H1 (cell line): ENCODE measurements around the gene INTS15. TPM values are rescaled to one million over a fixed set of nuclear protein-coding genes. Genes with fewer than 3 reads are reported as not detected.

Source experiments
- CTCF ChIA-PET: fragments of 300-600 bp; sonication (Branson Sonifier 250); formaldehyde crosslinking; loops from one replicate; lab custom pipeline; 2021; ENCODE audit not compliant: partially characterized antibody; lab: Charles Lee
- POLR2A ChIA-PET: fragments of 300-600 bp; sonication (Branson Sonifier 250); formaldehyde crosslinking; loops from one replicate; lab custom pipeline; 2021; ENCODE audit warnings: inconsistent platforms; ENCODE audit not compliant: partially characterized antibody; lab: Charles Lee
- DNase-seq, 2 experiments: peaks; one replicate each; pipeline versions ENCODE4 v3.0.0 to v3.0.0-alpha.2; 2010 to 2022; ENCODE audit warnings: low spot score in 2 of 2, low read depth in 1 of 2, mixed read lengths in 1 of 2
- FAIRE-seq: peaks from 2 replicates; lab custom pipeline; 2011; peaks lifted over from hg19 to GRCh38; lab: Jason Lieb, UNC
- H2AFZ ChIP-seq: 2 replicates; pipeline ENCODE4 v1.8.1; 2012; ENCODE audit warnings: low read length, inconsistent platforms
- H2AK5ac ChIP-seq: 2 replicates; pipeline ENCODE4 v1.6.1; 2013; ENCODE audit warnings: low read depth, low read length
- H2BK120ac ChIP-seq: replicated peaks from 2 replicates; pipeline ENCODE3; 2013; ENCODE audit warnings: low read depth, low read length, inconsistent platforms
- H2BK12ac ChIP-seq: 2 replicates; pipeline ENCODE4 v1.6.1; 2013; ENCODE audit warnings: low read depth, low read length
- H2BK15ac ChIP-seq: 2 replicates; pipeline ENCODE4 v1.6.1; 2013; ENCODE audit warnings: low read length
- H2BK20ac ChIP-seq: 2 replicates; pipeline ENCODE4 v1.6.1; 2013; ENCODE audit warnings: low read length
- H2BK5ac ChIP-seq: 2 replicates; pipeline ENCODE4 v1.6.1; 2013; ENCODE audit warnings: low read depth, low read length
- H3K14ac ChIP-seq: 2 replicates; pipeline ENCODE4 v1.6.1; 2013; ENCODE audit warnings: inconsistent platforms; ENCODE audit not compliant: insufficient read length
- H3K18ac ChIP-seq: 2 replicates; pipeline ENCODE4 v1.6.1; 2013; ENCODE audit warnings: low read length; ENCODE audit errors: extremely low read depth
- H3K23ac ChIP-seq: 2 replicates; pipeline ENCODE4 v1.6.1; 2013; ENCODE audit warnings: inconsistent platforms; ENCODE audit not compliant: insufficient read length
- H3K23me2 ChIP-seq: 2 replicates; pipeline ENCODE4 v1.6.1; 2013; ENCODE audit warnings: low read depth, low read length
- H3K27ac ChIP-seq: 2 replicates; pipeline ENCODE4 v1.6.1; 2011; ENCODE audit warnings: low read depth, low read length, inconsistent platforms
- H3K27me3 ChIP-seq, 4 experiments: replicated peaks in 1 of 4; 1 replicate in 1 of 4; 2 replicates in 3 of 4; pipeline versions ENCODE4 v1.6.1 to v1.8.1; 2011 to 2013; ENCODE audit warnings: low read length in 3 of 4, mild to moderate bottlenecking in 3 of 4, inconsistent platforms in 2 of 4, mixed read lengths in 2 of 4, moderate library complexity in 1 of 4; ENCODE audit not compliant: control insufficient read depth in 3 of 4, insufficient read depth in 3 of 4; ENCODE audit errors: extremely low read depth in 1 of 4
- H3K36me3 ChIP-seq, 4 experiments: 2 replicates each; pipeline versions ENCODE4 v1.6.1 to v1.8.1; 2011 to 2013; ENCODE audit warnings: mild to moderate bottlenecking in 4 of 4, low read length in 3 of 4, moderate library complexity in 2 of 4, control low read depth in 1 of 4, inconsistent platforms in 1 of 4; ENCODE audit not compliant: insufficient read depth in 4 of 4, control insufficient read depth in 2 of 4
- H3K4ac ChIP-seq: replicated peaks from 2 replicates; pipeline ENCODE3; 2013; ENCODE audit warnings: low read length, low read depth, mixed read lengths, inconsistent platforms; ENCODE audit not compliant: insufficient read length
- H3K4me1 ChIP-seq, 4 experiments: replicated peaks in 1 of 4; 1 replicate in 1 of 4; 2 replicates in 3 of 4; pipeline versions ENCODE4 v1.6.1 to v1.8.1; 2011 to 2013; ENCODE audit warnings: low read length in 3 of 4, inconsistent platforms in 2 of 4, mixed read lengths in 1 of 4; ENCODE audit not compliant: insufficient read depth in 4 of 4, control insufficient read depth in 3 of 4
- H3K4me2 ChIP-seq, 2 experiments: 2 replicates each; pipeline versions ENCODE4 v1.6.1 to v1.8.1; 2011 to 2013; ENCODE audit warnings: low read depth in 2 of 2, low read length in 2 of 2, control low read depth in 1 of 2, inconsistent platforms in 1 of 2, mild to moderate bottlenecking in 1 of 2; ENCODE audit not compliant: insufficient read depth in 1 of 2
- H3K4me3 ChIP-seq, 4 experiments: fragments of 200-600, 300-600 bp in 1 of 4; sonication (generic), shearing (Covaris generic), sonication (Bioruptor Twin) in 1 of 4; 2 replicates each; pipeline versions ENCODE4 v1.5.1 to v1.8.1; 2011 to 2016; ENCODE audit warnings: low read length in 4 of 4, low read depth in 3 of 4, control low read depth in 2 of 4, inconsistent platforms in 2 of 4, mild to moderate bottlenecking in 2 of 4, mixed read lengths in 1 of 4, moderate library complexity in 1 of 4; ENCODE audit not compliant: insufficient read depth in 2 of 4; ENCODE audit errors: extremely low read depth in 1 of 4
- H3K56ac ChIP-seq: replicated peaks from 2 replicates; pipeline ENCODE3; 2013; ENCODE audit warnings: low read depth, mild to moderate bottlenecking, mixed read lengths, low read length, inconsistent platforms; ENCODE audit not compliant: insufficient read length
- H3K79me1 ChIP-seq: 2 replicates; pipeline ENCODE4 v1.6.1; 2013; ENCODE audit warnings: low read depth, low read length, control low read depth
- H3K79me2 ChIP-seq, 2 experiments: 2 replicates each; pipeline versions ENCODE4 v1.6.1 to v1.8.1; 2012 to 2013; ENCODE audit warnings: low read length in 2 of 2, mild to moderate bottlenecking in 2 of 2, inconsistent platforms in 1 of 2; ENCODE audit not compliant: insufficient read depth in 2 of 2, control insufficient read depth in 1 of 2
- H3K9ac ChIP-seq, 4 experiments: replicated peaks in 1 of 4; 1 replicate in 1 of 4; 2 replicates in 3 of 4; pipeline versions ENCODE4 v1.6.1 to v1.8.1; 2011 to 2013; ENCODE audit warnings: low read depth in 3 of 4, low read length in 3 of 4, control low read depth in 2 of 4, mild to moderate bottlenecking in 2 of 4, moderate library complexity in 2 of 4, inconsistent platforms in 1 of 4; ENCODE audit errors: extremely low read depth in 1 of 4
- H3K9me3 ChIP-seq, 2 experiments: 2 replicates each; pipeline versions ENCODE4 v1.6.1 to v1.8.1; 2012 to 2013; ENCODE audit warnings: mild to moderate bottlenecking in 2 of 2, moderate library complexity in 2 of 2, control low read depth in 1 of 2, inconsistent platforms in 1 of 2, low read depth in 1 of 2, low read length in 1 of 2, mixed read lengths in 1 of 2; ENCODE audit not compliant: insufficient read depth in 2 of 2
- H4K20me1 ChIP-seq, 2 experiments: replicated peaks in 1 of 2; 2 replicates each; pipeline versions ENCODE3 to v1.8.1; 2011 to 2013; ENCODE audit warnings: inconsistent platforms in 2 of 2, low read length in 2 of 2, mild to moderate bottlenecking in 1 of 2; ENCODE audit not compliant: insufficient read depth in 2 of 2, control insufficient read depth in 1 of 2
- H4K5ac ChIP-seq: 2 replicates; pipeline ENCODE4 v1.6.1; 2013; ENCODE audit warnings: low read length, low read depth, mixed read lengths, inconsistent platforms; ENCODE audit not compliant: insufficient read length
- H4K8ac ChIP-seq: 2 replicates; pipeline ENCODE4 v1.8.0; 2013; ENCODE audit warnings: mild to moderate bottlenecking, moderate library complexity, low read length, inconsistent platforms; ENCODE audit not compliant: insufficient read depth; ENCODE audit errors: extremely low read depth
- H4K91ac ChIP-seq: replicated peaks from 2 replicates; pipeline ENCODE3; 2013; ENCODE audit warnings: low read length, mixed read lengths, inconsistent platforms; ENCODE audit not compliant: insufficient read length
- POLR2AphosphoS5 ChIP-seq: IDR thresholded peaks from 2 replicates; pipeline ENCODE4 v1.6.1; 2011; ENCODE audit warnings: low read depth, low read length
- RXRA ChIP-seq: IDR thresholded peaks from 2 replicates; pipeline ENCODE4 v1.6.1; 2011; ENCODE audit warnings: low read depth, mild to moderate bottlenecking, low read length, moderate library complexity; ENCODE audit not compliant: insufficient read depth
- SIX5 ChIP-seq: IDR thresholded peaks from 2 replicates; pipeline ENCODE4 v1.6.1; 2011; ENCODE audit warnings: mild to moderate bottlenecking, low read depth, low read length
- SP1 ChIP-seq: IDR thresholded peaks from 2 replicates; pipeline ENCODE4 v1.6.1; 2011; ENCODE audit warnings: low read depth, low read length
- SP2 ChIP-seq: IDR thresholded peaks from 2 replicates; pipeline ENCODE4 v1.6.1; 2012; ENCODE audit warnings: mild to moderate bottlenecking, low read length, inconsistent platforms
- TCF12 ChIP-seq: IDR thresholded peaks from 2 replicates; pipeline ENCODE4 v1.6.1; 2011; ENCODE audit warnings: low read depth, mild to moderate bottlenecking, low read length
- WGBS, 2 experiments: shearing (Covaris generic) in 1 of 2; methylation state at CpG; one replicate each; pipeline versions ENCODE4 v1.1.6 to v1.1.7; 2013 to 2015; ENCODE audit warnings: low lambda C conversion rate in 2 of 2, mixed read lengths in 2 of 2, inconsistent platforms in 1 of 2, low coverage in 1 of 2, missing lambda C conversion rate in 1 of 2; ENCODE audit not compliant: insufficient replicate concordance in 2 of 2, insufficient coverage in 1 of 2, insufficient read length in 1 of 2; ENCODE audit errors: extremely low coverage in 1 of 2, missing lambda C conversion rate in 1 of 2; 5-methylcytosine and 5-hydroxymethylcytosine counted together
- polyA plus RNA-seq, 7 experiments: library from polyadenylated mRNA; depleted of rRNA in 3 of 7; stranded (reverse) in 5 of 7; unstranded in 2 of 7; fragments of >200 nt in 5 of 7; fragments of 200-250 nt in 2 of 7; gene quantifications; 1 replicate in 5 of 7; 2 replicates in 1 of 7; 4 replicates in 1 of 7; pipeline versions ENCODE4 v1.2.1 to v1.2.3, GENCODE V29; 2011 to 2013; ENCODE audit warnings: missing spikeins in 2 of 7, mixed read lengths in 2 of 7
- total RNA-seq: library from RNA; stranded (reverse); fragmentation: NEBNext Ultra II Directional; extraction: Animal tissue kit (Norgen Biotek cat#: 25700); gene quantifications from 2 replicates; pipeline ENCODE4 v1.2.1, GENCODE V29; 2021

The INTS15 gene
- total and polyA plus RNA-seq, 2 of the 8 experiments (the other 6 are each of a cell fraction or from before 2014, with no cell fraction given): 23.0 to 25.7 TPM

DNA sequence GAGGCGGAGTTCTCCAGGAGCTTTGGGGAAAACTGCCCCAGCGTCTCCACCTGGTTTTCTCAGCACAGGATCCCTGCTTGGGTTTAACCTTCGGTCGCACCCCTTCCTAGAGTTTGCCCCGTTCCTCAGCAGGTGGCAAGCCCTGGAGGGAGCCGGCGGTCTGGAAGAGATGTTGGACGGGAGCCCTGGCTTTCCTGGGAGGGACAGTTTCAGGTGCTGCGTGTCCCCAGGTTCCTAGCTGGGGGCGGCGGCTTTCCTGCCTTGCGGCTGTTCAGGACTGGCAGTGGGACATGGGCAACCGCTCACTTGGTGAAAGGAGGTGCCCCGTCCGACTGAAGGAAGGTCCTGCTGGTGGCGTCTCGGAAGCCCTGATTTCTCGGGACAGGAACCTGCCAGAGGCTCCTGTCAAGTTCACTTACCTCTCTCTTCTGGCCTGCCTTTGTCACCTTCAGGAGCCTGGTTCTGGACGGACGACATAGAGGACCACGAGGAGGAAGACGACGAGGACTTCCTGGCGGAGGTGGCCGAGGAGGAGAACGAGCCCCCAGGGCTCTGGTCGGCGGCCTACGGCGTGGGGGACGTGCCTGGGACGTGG lies 62.1 kb downstream of the INTS15 start:
- Histone ChIP-seq H3K18ac (no peak overlapping the region), H2BK12ac (no peak overlapping the region), H3K27me3 (no peaks in the 10 kb centered on the region; a peak in 1 of 7 replicates), H2AFZ (no peak overlapping the region), H4K20me1 (peaks cover 0 to 3% of the 10 kb centered on the region in 2 experiments), H3K23me2 (no peaks in the 10 kb centered on the region), H3K27ac (no peak overlapping the region), H2BK15ac (no peak overlapping the region), H3K23ac (no peak overlapping the region), H4K8ac (no peak overlapping the region), H2BK120ac (no peak overlapping the region), H2AK5ac (no peak overlapping the region), H3K79me1 (no peaks in the 10 kb centered on the region; the same call in 1 of the 2 replicates), H3K4ac (no peak overlapping the region), H3K9me3 (no peaks in the 10 kb centered on the region; a peak in 1 of 4 replicates), H2BK5ac (no peak overlapping the region), H3K36me3 (peaks cover 0 to 30% (median 2%) of the 10 kb centered on the region in 4 experiments; a peak in 3 of 8 replicates), H4K91ac (no peak overlapping the region), H3K14ac (no peak overlapping the region), H3K4me1 (no peaks in the 10 kb centered on the region), H3K79me2 (no peaks in the 10 kb centered on the region), H2BK20ac (no peak overlapping the region), H4K5ac (no peak overlapping the region), H3K4me3 (no peak overlapping the region), H3K56ac (no peak overlapping the region), H3K4me2 (no peak overlapping the region), H3K9ac (no peak overlapping the region)
- CTCF ChIA-PET: no interaction called here
- POLR2A ChIA-PET: no interaction called here
- 96% methylated on average over 25 of the region's 32 CpGs; no CpG with 5 or more reads in 1 of the 2 experiments for WGBS, 2 experiments
- DNase-seq (no peak), FAIRE-seq (no peak)
- no peak for TF ChIP-seq SP2
- no peak for TF ChIP-seq SIX5
- TF ChIP-seq TCF12: no peak
- TF ChIP-seq RXRA: no peak
- no peak for TF ChIP-seq POLR2AphosphoS5
- TF ChIP-seq SP1: no peak
